Nephron (organoid): Measurements from ENCODE around the gene NDUFS3.

Experiments used
- H3K27ac Mint-ChIP-seq, 3 experiments: 2 replicates each; pipeline ENCODE4 v1.8.0; 2020; ENCODE audit warnings: mixed read lengths in 3 of 3, mild to moderate bottlenecking in 2 of 3, moderate library complexity in 1 of 3
- H3K27me3 Mint-ChIP-seq: 2 replicates; pipeline ENCODE4 v1.8.0; 2021; ENCODE audit warnings: low read depth, mild to moderate bottlenecking, moderate library complexity, mixed read lengths
- H3K36me3 Mint-ChIP-seq: 2 replicates; pipeline ENCODE4 v1.8.0; 2020; ENCODE audit warnings: low read depth, mixed read lengths
- H3K4me1 Mint-ChIP-seq: 2 replicates; pipeline ENCODE4 v1.8.0; 2020; ENCODE audit warnings: mixed read lengths
- H3K4me3 Mint-ChIP-seq, 3 experiments: 2 replicates each; pipeline ENCODE4 v1.8.0; 2020; ENCODE audit warnings: mild to moderate bottlenecking in 3 of 3, mixed read lengths in 3 of 3, moderate library complexity in 2 of 3
- H3K9me3 Mint-ChIP-seq: 2 replicates; pipeline ENCODE4 v1.8.0; 2020; ENCODE audit warnings: mixed read lengths
- CTCF ChIP-seq, 3 experiments: fragments of 200-600 bp; sonication (generic); IDR thresholded peaks; one replicate each; pipeline ENCODE4 v1.5.0; 2021; ENCODE audit warnings: antibody characterized with exemption in 3 of 3; ENCODE audit not compliant: unreplicated experiment in 3 of 3

The NDUFS3 gene

GRCh38 chr11:47603295-47603694 is 24.4 kb downstream of the NDUFS3 start:
- no peak for TF ChIP-seq CTCF (IDR thresholded peaks at IDR 0.05; ENCODE audit: unreplicated experiment in 3 of 3)
- H3K27me3 Mint-ChIP-seq, result peaks cover 9% of the 10 kb centered on the region
- no peaks in the 10 kb centered on the region for H3K9me3 Mint-ChIP-seq
- H3K4me3 Mint-ChIP-seq, result no peak overlapping the region
- H3K36me3 Mint-ChIP-seq, result peaks cover 4% of the 10 kb centered on the region
- no peak overlapping the region for H3K27ac Mint-ChIP-seq
- H3K4me1 Mint-ChIP-seq, result peaks cover 32% of the 10 kb centered on the region

GRCh38 chr11:47605921-47606320 is 27.0 kb downstream of the NDUFS3 start:
- TF ChIP-seq CTCF (IDR thresholded peaks at IDR 0.05; ENCODE audit: unreplicated experiment in 3 of 3), result no peak
- Mint-ChIP-seq H3K36me3 (peaks cover 10% of the 10 kb centered on the region), H3K27me3 (no peaks in the 10 kb centered on the region), H3K27ac (peak overlapping the region in 2 of 3 experiments; percentile 51 to 56), H3K9me3 (no peaks in the 10 kb centered on the region), H3K4me3 (no peak overlapping the region), H3K4me1 (peaks cover 29% of the 10 kb centered on the region)

- Mint-ChIP-seq H3K27me3 (no peaks in the 10 kb centered on the region), H3K36me3 (peaks cover 10% of the 10 kb centered on the region), H3K9me3 (no peaks in the 10 kb centered on the region), H3K27ac (peak overlapping the region; percentile 34 to 56 (median 55)), H3K4me3 (no peak overlapping the region), H3K4me1 (peaks cover 29% of the 10 kb centered on the region)
- no peak for TF ChIP-seq CTCF (IDR thresholded peaks at IDR 0.05; ENCODE audit: unreplicated experiment in 3 of 3)
These were observed 27.9 kb downstream of the NDUFS3 start for GRCh38 chr11:47606731-47607130.

- Mint-ChIP-seq H3K9me3 (no peaks in the 10 kb centered on the region), H3K27me3 (no peaks in the 10 kb centered on the region), H3K4me3 (peak overlapping the region in 1 of 3 experiments; percentile 22), H3K36me3 (peaks cover 10% of the 10 kb centered on the region), H3K27ac (peak overlapping the region; percentile 34 to 56 (median 55)), H3K4me1 (peaks cover 29% of the 10 kb centered on the region)
- TF ChIP-seq CTCF (IDR thresholded peaks at IDR 0.05; ENCODE audit: unreplicated experiment in 3 of 3), result no peak
These were observed 28.5 kb downstream of the NDUFS3 start for GRCh38 chr11:47607380-47607779.

- Mint-ChIP-seq H3K4me1 (peaks cover 29% of the 10 kb centered on the region), H3K4me3 (no peak overlapping the region), H3K27me3 (no peaks in the 10 kb centered on the region), H3K27ac (peak overlapping the region in 1 of 3 experiments; percentile 5), H3K36me3 (peaks cover 10% of the 10 kb centered on the region), H3K9me3 (no peaks in the 10 kb centered on the region)
- no peak for TF ChIP-seq CTCF (IDR thresholded peaks at IDR 0.05; ENCODE audit: unreplicated experiment in 3 of 3)
These were observed 30.8 kb downstream of the NDUFS3 start for GRCh38 chr11:47609675-47610074.

- H3K4me1 Mint-ChIP-seq, result peaks cover 21% of the 10 kb centered on the region
- no peaks in the 10 kb centered on the region for H3K27me3 Mint-ChIP-seq
- TF ChIP-seq CTCF (IDR thresholded peaks at IDR 0.05; ENCODE audit: unreplicated experiment in 3 of 3), result no peak
- no peaks in the 10 kb centered on the region for H3K9me3 Mint-ChIP-seq
- H3K4me3 Mint-ChIP-seq, result no peak overlapping the region
- peaks cover 13% of the 10 kb centered on the region for H3K36me3 Mint-ChIP-seq
- H3K27ac Mint-ChIP-seq, result no peak overlapping the region
These were observed 32.5 kb downstream of the NDUFS3 start for GRCh38 chr11:47611348-47611794.
